ENCODE data around the gene SYMPK. TPM values are rescaled to one million over a fixed set of nuclear protein-coding genes. Genes with fewer than 3 reads are reported as not detected.
"Not testable (repeated sequence)": the region's sequence is repeated elsewhere in the genome, so short reads cannot be mapped to it uniquely, and the experiment has no call there.

Gene SYMPK
- total and polyA plus RNA-seq, 7 experiments from 2014 or later = 9.9 to 110 (median 84.2) TPM

GRCh38 chr19:45899919-45900589 lies 37.1 kb upstream of the SYMPK start:
- Mint-ChIP-seq H3K36me3 (peaks cover 5 to 24% (median 10%) of the 10 kb centered on the region in 5 donors), H3K9me3 (no peaks in the 10 kb centered on the region), H3K27me3 (peaks cover 0 to 5% (median 0%) of the 10 kb centered on the region in 5 donors), H3K4me3 (peak overlapping the region in 8 of 10 donors; percentile 49 to 98 (median 62)), H3K4me1 (peaks cover 10 to 25% (median 17%) of the 10 kb centered on the region in 7 donors), H3K27ac (peak overlapping the region in 3 of 9 donors; percentile 6 to 43 (median 10))
- Histone ChIP-seq H3K4me1 (ENCODE audit: control insufficient read depth in 2 of 2, insufficient read depth in 2 of 2, low read length in 2 of 2) (peaks cover 0 to 5% of the 10 kb centered on the region in 2 donors), H3K4me3 (ENCODE audit: low read length) (no peak overlapping the region), H3K27ac (ENCODE audit: low read depth, low read length) (no peak overlapping the region), H3K27me3 (ENCODE audit: control insufficient read depth in 2 of 2, insufficient read depth in 2 of 2, low read length in 2 of 2) (no peaks in the 10 kb centered on the region), H3K9me3 (ENCODE audit: control insufficient read depth in 2 of 3, low read length in 3 of 3) (no peaks in the 10 kb centered on the region), H3K36me3 (ENCODE audit: control insufficient read depth in 2 of 3, insufficient read depth in 3 of 3, low read length in 3 of 3) (peaks cover 0 to 33% (median 0%) of the 10 kb centered on the region in 3 experiments)
- DNase-seq (no peak), ATAC-seq (no peak)
- ChIA-PET CTCF (interaction anchor here (1.4 kb wide), 1 partner anchor 14 kb away, joined by 3 read pairs; the partner anchor contains the start of gene IRF2BP1), POLR2A (interaction anchor here (1.8 to 3.9 kb wide), 3 partner anchors 9 to 37 kb away, joined by 4 to 42 read pairs (median 5); partner anchors contain the start of genes IRF2BP1 and SYMPK)
- intact Hi-C loops (cut with micrococcal nuclease) = loop anchor here (5.0 kb wide), 3 partner anchors 117 to 1372 kb away; partner anchors contain the start of genes CALM3 (in 1 of the 2) and INAFM1 (in 1 of the 2)

- Mint-ChIP-seq H3K4me3 (no peak overlapping the region), H3K27ac (no peak overlapping the region), H3K27me3 (peaks cover 0 to 5% (median 0%) of the 10 kb centered on the region in 5 donors), H3K4me1 (peaks cover 10 to 25% (median 17%) of the 10 kb centered on the region in 7 donors), H3K9me3 (no peaks in the 10 kb centered on the region), H3K36me3 (peaks cover 5 to 26% (median 10%) of the 10 kb centered on the region in 5 donors)
- H3K27ac ChIP-seq (ENCODE audit: low read depth, low read length) = no peak overlapping the region
- no peaks in the 10 kb centered on the region for H3K27me3 ChIP-seq (ENCODE audit: control insufficient read depth in 2 of 2, insufficient read depth in 2 of 2, low read length in 2 of 2)
- POLR2A ChIA-PET = no interaction called here
- H3K36me3 ChIP-seq (ENCODE audit: control insufficient read depth in 2 of 3, insufficient read depth in 3 of 3, low read length in 3 of 3) = peaks cover 0 to 35% (median 0%) of the 10 kb centered on the region in 3 experiments
- intact Hi-C loops (cut with micrococcal nuclease) = no loop called here
- ATAC-seq (no peak), DNase-seq (no peak)
- H3K4me1 ChIP-seq (ENCODE audit: control insufficient read depth in 2 of 2, insufficient read depth in 2 of 2, low read length in 2 of 2) = peaks cover 0 to 5% of the 10 kb centered on the region in 2 donors
- no peak overlapping the region for H3K4me3 ChIP-seq (ENCODE audit: low read length)
- CTCF ChIA-PET = no interaction called here
- H3K9me3 ChIP-seq (ENCODE audit: control insufficient read depth in 2 of 3, low read length in 3 of 3) = no peaks in the 10 kb centered on the region
Measured at GRCh38 chr19:45899253-45899652, 36.3 kb upstream of the SYMPK start.

- no peak overlapping the region for H3K27ac ChIP-seq (ENCODE audit: low read depth, low read length)
- H3K9me3 ChIP-seq (ENCODE audit: control insufficient read depth in 2 of 3, low read length in 3 of 3) = no peaks in the 10 kb centered on the region
- peaks cover 10 to 21% (median 19%) of the 10 kb centered on the region in 7 donors for H3K4me1 Mint-ChIP-seq
- DNase-seq (no peak), ATAC-seq (no peak)
- no peak overlapping the region for H3K4me3 ChIP-seq (ENCODE audit: low read length)
- H3K36me3 ChIP-seq (ENCODE audit: control insufficient read depth in 2 of 3, insufficient read depth in 3 of 3, low read length in 3 of 3) = peaks cover 0 to 35% (median 0%) of the 10 kb centered on the region in 3 experiments
- H3K27me3 ChIP-seq (ENCODE audit: control insufficient read depth in 2 of 2, insufficient read depth in 2 of 2, low read length in 2 of 2) = no peaks in the 10 kb centered on the region
- H3K36me3 Mint-ChIP-seq = peaks cover 5 to 26% (median 10%) of the 10 kb centered on the region in 5 donors
- no peak overlapping the region for H3K4me3 Mint-ChIP-seq
- CTCF ChIA-PET = no interaction called here
- no peaks in the 10 kb centered on the region for H3K27me3 Mint-ChIP-seq
- H3K9me3 Mint-ChIP-seq = no peaks in the 10 kb centered on the region
- intact Hi-C loops (cut with micrococcal nuclease) = no loop called here
- no peaks in the 10 kb centered on the region for H3K4me1 ChIP-seq (ENCODE audit: control insufficient read depth in 2 of 2, insufficient read depth in 2 of 2, low read length in 2 of 2)
- POLR2A ChIA-PET = no interaction called here
- no peak overlapping the region for H3K27ac Mint-ChIP-seq
Measured at GRCh38 chr19:45897261-45897812, 34.4 kb upstream of the SYMPK start.

- H3K27me3 Mint-ChIP-seq; H3K9me3 Mint-ChIP-seq; intact Hi-C loops (cut with micrococcal nuclease); H3K4me3 Mint-ChIP-seq; DNase-seq; H3K4me3 ChIP-seq (ENCODE audit: low read length); ATAC-seq; H3K4me1 ChIP-seq (ENCODE audit: control insufficient read depth in 2 of 2, insufficient read depth in 2 of 2, low read length in 2 of 2); H3K27ac ChIP-seq (ENCODE audit: low read depth, low read length); CTCF ChIA-PET; H3K27me3 ChIP-seq (ENCODE audit: control insufficient read depth in 2 of 2, insufficient read depth in 2 of 2, low read length in 2 of 2); H3K27ac Mint-ChIP-seq; POLR2A ChIA-PET; H3K9me3 ChIP-seq (ENCODE audit: control insufficient read depth in 2 of 3, low read length in 3 of 3): not testable (repeated sequence)
- peaks cover 0 to 30% (median 0%) of the 10 kb centered on the region in 3 experiments for H3K36me3 ChIP-seq (ENCODE audit: control insufficient read depth in 2 of 3, insufficient read depth in 3 of 3, low read length in 3 of 3)
- Mint-ChIP-seq H3K4me1 (peaks cover 10 to 20% (median 15%) of the 10 kb centered on the region in 7 donors), H3K36me3 (peaks cover 5 to 26% (median 10%) of the 10 kb centered on the region in 5 donors)
Measured at GRCh38 chr19:45895983-45896599, 33.1 kb upstream of the SYMPK start.

- DNase-seq (no peak), ATAC-seq (no peak)
- no peak overlapping the region for H3K4me3 Mint-ChIP-seq
- intact Hi-C loops (cut with micrococcal nuclease) = no loop called here
- H3K27me3 ChIP-seq (ENCODE audit: control insufficient read depth in 2 of 2, insufficient read depth in 2 of 2, low read length in 2 of 2) = no peaks in the 10 kb centered on the region
- H3K27ac Mint-ChIP-seq = no peak overlapping the region
- no peaks in the 10 kb centered on the region for H3K9me3 ChIP-seq (ENCODE audit: control insufficient read depth in 2 of 3, low read length in 3 of 3)
- peaks cover 7 to 16% (median 10%) of the 10 kb centered on the region in 7 donors for H3K4me1 Mint-ChIP-seq
- H3K27me3 Mint-ChIP-seq = no peaks in the 10 kb centered on the region
- no peak overlapping the region for H3K4me3 ChIP-seq (ENCODE audit: low read length)
- ChIA-PET POLR2A (no interaction called here), CTCF (no interaction called here)
- no peaks in the 10 kb centered on the region for H3K4me1 ChIP-seq (ENCODE audit: control insufficient read depth in 2 of 2, insufficient read depth in 2 of 2, low read length in 2 of 2)
- H3K9me3 Mint-ChIP-seq = no peaks in the 10 kb centered on the region
- H3K27ac ChIP-seq (ENCODE audit: low read depth, low read length) = no peak overlapping the region
- peaks cover 0 to 30% (median 0%) of the 10 kb centered on the region in 3 experiments for H3K36me3 ChIP-seq (ENCODE audit: control insufficient read depth in 2 of 3, insufficient read depth in 3 of 3, low read length in 3 of 3)
- peaks cover 5 to 23% (median 10%) of the 10 kb centered on the region in 5 donors for H3K36me3 Mint-ChIP-seq
Measured at GRCh38 chr19:45895519-45895972, 32.6 kb upstream of the SYMPK start.

GRCh38 chr19:45890877-45891276 lies 27.9 kb upstream of the SYMPK start:
- H3K27ac ChIP-seq (ENCODE audit: low read depth, low read length) = no peak overlapping the region
- H3K27me3 ChIP-seq (ENCODE audit: control insufficient read depth in 2 of 2, insufficient read depth in 2 of 2, low read length in 2 of 2) = no peaks in the 10 kb centered on the region
- no peak overlapping the region for H3K4me3 ChIP-seq (ENCODE audit: low read length)
- peaks cover 0 to 15% (median 8%) of the 10 kb centered on the region in 7 donors for H3K4me1 Mint-ChIP-seq
- H3K9me3 Mint-ChIP-seq = no peaks in the 10 kb centered on the region
- POLR2A ChIA-PET = interaction anchor here (0.9 kb wide), 1 partner anchor 10 kb away, joined by 4 read pairs; no protein-coding TSS in a partner anchor
- H3K9me3 ChIP-seq (ENCODE audit: control insufficient read depth in 2 of 3, low read length in 3 of 3) = no peaks in the 10 kb centered on the region
- no peak overlapping the region for H3K4me3 Mint-ChIP-seq
- intact Hi-C loops (cut with micrococcal nuclease) = no loop called here
- peaks cover 0 to 10% (median 4%) of the 10 kb centered on the region in 5 donors for H3K36me3 Mint-ChIP-seq
- H3K27ac Mint-ChIP-seq = no peak overlapping the region
- CTCF ChIA-PET = interaction anchor here (1.1 kb wide), 1 partner anchor 128 kb away, joined by 3 read pairs; no protein-coding TSS in a partner anchor
- DNase-seq (no peak), ATAC-seq (no peak)
- peaks cover 5% of the 10 kb centered on the region in 2 donors for H3K4me1 ChIP-seq (ENCODE audit: control insufficient read depth in 2 of 2, insufficient read depth in 2 of 2, low read length in 2 of 2)
- H3K27me3 Mint-ChIP-seq = no peaks in the 10 kb centered on the region
- H3K36me3 ChIP-seq (ENCODE audit: control insufficient read depth in 2 of 3, insufficient read depth in 3 of 3, low read length in 3 of 3) = peaks cover 0 to 11% (median 0%) of the 10 kb centered on the region in 3 experiments
